GM12878 (cell line): ENCODE data around the gene ZNF646. TPM values are rescaled to one million over a fixed set of nuclear protein-coding genes. Genes with fewer than 3 reads are reported as not detected.

Experiments
- FOS ChIP-seq: IDR thresholded peaks from 3 replicates; pipeline ENCODE4 v1.6.1; 2011; ENCODE audit warnings: borderline replicate concordance; ENCODE audit not compliant: insufficient read length; ENCODE audit errors: extremely low read depth
- IKZF2 ChIP-seq, 2 experiments: fragments of 450-650 bp; IDR thresholded peaks; 2 replicates each; pipeline ENCODE4 v1.6.1; 2017; ENCODE audit warnings: mild to moderate bottlenecking in 2 of 2, moderate library complexity in 2 of 2
- KAT2A ChIP-seq: conservative IDR thresholded peaks from 2 replicates; pipeline ENCODE4 v1.6.1; 2011; ENCODE audit warnings: low read depth, low read length; ENCODE audit not compliant: control insufficient read depth
- MTA2 ChIP-seq: fragments of 450-650 bp; IDR thresholded peaks from 2 replicates; pipeline ENCODE4 v1.6.1; 2016; ENCODE audit warnings: low read depth, mild to moderate bottlenecking, moderate library complexity
- NFYA ChIP-seq: IDR thresholded peaks from 2 replicates; pipeline ENCODE4 v1.6.1; 2011; ENCODE audit warnings: low read depth, mild to moderate bottlenecking, low read length, improper control_type of control experiment, borderline replicate concordance
- NR2C1 ChIP-seq: fragments of 450-650 bp; IDR thresholded peaks from 2 replicates; pipeline ENCODE4 v1.6.1; 2017; ENCODE audit warnings: antibody characterized with exemption, mild to moderate bottlenecking, moderate library complexity
- RAD21 ChIP-seq: IDR thresholded peaks from 2 replicates; pipeline ENCODE4 v1.6.1; 2011; ENCODE audit warnings: mild to moderate bottlenecking, low read depth, low read length, moderate library complexity; ENCODE audit not compliant: insufficient read depth
- RB1 ChIP-seq: fragments of 450-650 bp; formaldehyde crosslinking; IDR thresholded peaks from 2 replicates; pipeline ENCODE4 v1.6.1; 2017; ENCODE audit warnings: mild to moderate bottlenecking, borderline replicate concordance
- RCOR1 ChIP-seq: conservative IDR thresholded peaks from 2 replicates; pipeline ENCODE4 v1.6.1; 2012; ENCODE audit warnings: low read depth, low read length, improper control_type of control experiment
- RELA ChIP-seq: fragments of 450-650 bp; IDR thresholded peaks from 2 replicates; pipeline ENCODE4 v1.8.0; 2014; ENCODE audit warnings: borderline replicate concordance; ENCODE audit not compliant: partially characterized antibody
- RUNX3 ChIP-seq: IDR thresholded peaks from 2 replicates; pipeline ENCODE4 v1.6.1; 2012; ENCODE audit warnings: low read length, inconsistent platforms
- SIX5 ChIP-seq: IDR thresholded peaks from 2 replicates; pipeline ENCODE4 v1.6.1; 2011; ENCODE audit warnings: mild to moderate bottlenecking, low read depth, low read length, moderate library complexity; ENCODE audit not compliant: severe bottlenecking
- SRF ChIP-seq, 2 experiments: IDR thresholded peaks; 2 replicates each; pipeline ENCODE4 v1.6.1; 2011; ENCODE audit warnings: low read depth in 2 of 2, low read length in 2 of 2, mild to moderate bottlenecking in 1 of 2, moderate library complexity in 1 of 2
- TARDBP ChIP-seq: IDR thresholded peaks from 2 replicates; pipeline ENCODE4 v1.6.1; 2016; ENCODE audit warnings: borderline replicate concordance
- TCF3 ChIP-seq: IDR thresholded peaks from 2 replicates; pipeline ENCODE4 v1.6.1; 2012; ENCODE audit warnings: low read depth, mild to moderate bottlenecking, low read length, borderline replicate concordance; ENCODE audit not compliant: insufficient read depth
- TCF7 ChIP-seq: IDR thresholded peaks from 2 replicates; pipeline ENCODE4 v1.6.1; 2014; ENCODE audit warnings: antibody characterized with exemption, borderline replicate concordance
- WRNIP1 ChIP-seq: IDR thresholded peaks from 2 replicates; pipeline ENCODE4 v1.6.1; 2011; ENCODE audit warnings: low read depth, low read length, improper control_type of control experiment, borderline replicate concordance
- ZSCAN29 ChIP-seq: fragments of 450-650 bp; IDR thresholded peaks from 2 replicates; pipeline ENCODE4 v1.6.1; 2017; ENCODE audit warnings: mild to moderate bottlenecking, moderate library complexity
- polyA plus RNA-seq, 11 experiments: library from polyadenylated mRNA; depleted of rRNA in 4 of 11; unstranded in 6 of 11; stranded (reverse) in 5 of 11; fragments of >200 nt; fragmentation: Nextera tagmentation in 4 of 11; fragmentation: Illumina TruSeq in 1 of 11; extraction: Ambion mirVana in 4 of 11; extraction: Trizol in 1 of 11; gene quantifications; 1 replicate in 1 of 11; 2 replicates in 10 of 11; pipeline versions ENCODE4 v1.2.1 to v1.2.3, GENCODE V29; 2011 to 2016; ENCODE audit warnings: inconsistent platforms in 2 of 11, missing spikeins in 2 of 11, low read depth in 1 of 11
- total RNA-seq, 4 experiments: library from RNA; depleted of rRNA in 3 of 4; stranded (reverse); fragments of >200 nt in 3 of 4; fragmentation: Illumina TruSeq in 1 of 4; extraction: Trizol in 1 of 4; gene quantifications; 2 replicates each; pipeline versions ENCODE4 v1.2.1 to v1.2.3, GENCODE V29; 2013 to 2021
- TF ChIP-seq, protein P1 (sequence below): fragments of 450-650 bp; IDR thresholded peaks from 2 replicates; pipeline ENCODE4 v1.6.1; 2017; ENCODE audit warnings: mild to moderate bottlenecking
- TF ChIP-seq, protein P2 (sequence below): IDR thresholded peaks from 2 replicates; pipeline ENCODE4 v1.6.1; 2011; ENCODE audit warnings: low read depth, mild to moderate bottlenecking, low read length, moderate library complexity, borderline replicate concordance; ENCODE audit errors: extremely low read depth
- TF ChIP-seq, protein P3 (sequence below): fragments of 450-650 bp; conservative IDR thresholded peaks from 2 replicates; pipeline ENCODE4 v1.6.1; 2017; ENCODE audit warnings: mild to moderate bottlenecking, moderate library complexity
- TF ChIP-seq, protein P4 (sequence below): IDR thresholded peaks from 2 replicates; pipeline ENCODE4 v1.6.1; 2012; ENCODE audit warnings: low read length, inconsistent platforms

Gene ZNF646
- total and polyA plus RNA-seq, 10 of the 15 experiments (the other 5 are each of a cell fraction or from before 2014, with no cell fraction given) = 0.10 to 21.8 (median 6.4) TPM

DNA sequence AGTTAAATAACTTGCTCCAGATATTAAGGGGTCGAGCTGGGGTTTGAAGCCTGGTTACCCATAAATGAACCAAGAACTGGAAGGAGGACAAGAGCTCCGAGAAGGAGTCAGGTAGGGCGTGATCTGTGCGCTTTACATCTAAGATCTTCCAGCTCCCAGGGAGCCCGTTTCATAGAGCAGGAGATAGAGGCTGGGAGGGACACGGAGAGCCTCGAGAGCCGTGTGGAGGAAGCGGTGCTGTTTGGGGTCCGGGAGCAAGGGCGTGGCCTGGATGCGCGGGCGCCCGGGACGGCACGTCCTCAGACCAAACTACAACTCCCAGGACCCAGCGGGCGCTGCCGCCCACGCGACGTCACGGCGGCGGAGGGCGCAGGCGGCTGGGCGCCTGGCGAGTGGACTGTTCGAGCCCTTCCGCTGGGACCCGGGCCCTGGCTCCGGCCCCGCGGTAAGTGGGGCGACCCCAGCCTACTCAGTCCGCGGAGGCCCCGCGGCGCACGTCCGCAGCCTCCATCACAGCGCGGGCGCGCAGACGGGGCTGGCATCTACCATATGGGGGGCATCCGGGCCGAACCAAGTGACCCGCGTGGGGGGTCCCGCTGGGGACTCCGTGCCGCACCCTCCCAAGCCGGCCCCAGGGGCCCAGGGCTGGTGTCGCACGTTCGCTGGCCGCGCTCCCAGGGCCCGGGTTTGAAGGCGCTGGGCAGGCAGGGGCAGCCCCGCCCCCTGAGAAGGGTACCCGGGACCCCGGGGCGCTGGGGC is 34.0 kb downstream of the ZNF646 start, which contains the start of gene BCKDK (continued):
- peak; percentile 90 for TF ChIP-seq SIX5
- TF ChIP-seq, protein P1, sequence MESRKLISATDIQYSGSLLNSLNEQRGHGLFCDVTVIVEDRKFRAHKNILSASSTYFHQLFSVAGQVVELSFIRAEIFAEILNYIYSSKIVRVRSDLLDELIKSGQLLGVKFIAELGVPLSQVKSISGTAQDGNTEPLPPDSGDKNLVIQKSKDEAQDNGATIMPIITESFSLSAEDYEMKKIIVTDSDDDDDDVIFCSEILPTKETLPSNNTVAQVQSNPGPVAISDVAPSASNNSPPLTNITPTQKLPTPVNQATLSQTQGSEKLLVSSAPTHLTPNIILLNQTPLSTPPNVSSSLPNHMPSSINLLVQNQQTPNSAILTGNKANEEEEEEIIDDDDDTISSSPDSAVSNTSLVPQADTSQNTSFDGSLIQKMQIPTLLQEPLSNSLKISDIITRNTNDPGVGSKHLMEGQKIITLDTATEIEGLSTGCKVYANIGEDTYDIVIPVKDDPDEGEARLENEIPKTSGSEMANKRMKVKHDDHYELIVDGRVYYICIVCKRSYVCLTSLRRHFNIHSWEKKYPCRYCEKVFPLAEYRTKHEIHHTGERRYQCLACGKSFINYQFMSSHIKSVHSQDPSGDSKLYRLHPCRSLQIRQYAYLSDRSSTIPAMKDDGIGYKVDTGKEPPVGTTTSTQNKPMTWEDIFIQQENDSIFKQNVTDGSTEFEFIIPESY = no peak
- TF ChIP-seq KAT2A = no peak
- no peak for TF ChIP-seq RAD21
- TF ChIP-seq, protein P2, sequence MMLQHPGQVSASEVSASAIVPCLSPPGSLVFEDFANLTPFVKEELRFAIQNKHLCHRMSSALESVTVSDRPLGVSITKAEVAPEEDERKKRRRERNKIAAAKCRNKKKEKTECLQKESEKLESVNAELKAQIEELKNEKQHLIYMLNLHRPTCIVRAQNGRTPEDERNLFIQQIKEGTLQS = no peak
- TF ChIP-seq RCOR1 = no peak; the same call in 1 of the 2 replicates
- no peak for TF ChIP-seq MTA2
- TF ChIP-seq SRF (IDR thresholded peaks at IDR 0.05; ENCODE audit: low read depth in 2 of 2, low read length in 2 of 2) = peak in 1 of 2 experiments; percentile 43; a peak in 1 of 4 replicates
- no peak for TF ChIP-seq TCF3
- TF ChIP-seq TARDBP = peak; percentile 75
- TF ChIP-seq RB1 = 0 out of 2 replicates have a peak, but pooled peaks have one; percentile 56
- peak; percentile 27; the same call in 1 of the 2 replicates for TF ChIP-seq RUNX3
- TF ChIP-seq FOS = no peak
- TF ChIP-seq, protein P3, sequence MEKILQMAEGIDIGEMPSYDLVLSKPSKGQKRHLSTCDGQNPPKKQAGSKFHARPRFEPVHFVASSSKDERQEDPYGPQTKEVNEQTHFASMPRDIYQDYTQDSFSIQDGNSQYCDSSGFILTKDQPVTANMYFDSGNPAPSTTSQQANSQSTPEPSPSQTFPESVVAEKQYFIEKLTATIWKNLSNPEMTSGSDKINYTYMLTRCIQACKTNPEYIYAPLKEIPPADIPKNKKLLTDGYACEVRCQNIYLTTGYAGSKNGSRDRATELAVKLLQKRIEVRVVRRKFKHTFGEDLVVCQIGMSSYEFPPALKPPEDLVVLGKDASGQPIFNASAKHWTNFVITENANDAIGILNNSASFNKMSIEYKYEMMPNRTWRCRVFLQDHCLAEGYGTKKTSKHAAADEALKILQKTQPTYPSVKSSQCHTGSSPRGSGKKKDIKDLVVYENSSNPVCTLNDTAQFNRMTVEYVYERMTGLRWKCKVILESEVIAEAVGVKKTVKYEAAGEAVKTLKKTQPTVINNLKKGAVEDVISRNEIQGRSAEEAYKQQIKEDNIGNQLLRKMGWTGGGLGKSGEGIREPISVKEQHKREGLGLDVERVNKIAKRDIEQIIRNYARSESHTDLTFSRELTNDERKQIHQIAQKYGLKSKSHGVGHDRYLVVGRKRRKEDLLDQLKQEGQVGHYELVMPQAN = peak; percentile 74; the same call in 1 of the 2 replicates
- no peak for TF ChIP-seq IKZF2 (IDR thresholded peaks at IDR 0.05)
- no peak for TF ChIP-seq NFYA
- TF ChIP-seq ZSCAN29 = no peak
- no peak for TF ChIP-seq TCF7
- peak; percentile 62 for TF ChIP-seq RELA
- TF ChIP-seq, protein P4, sequence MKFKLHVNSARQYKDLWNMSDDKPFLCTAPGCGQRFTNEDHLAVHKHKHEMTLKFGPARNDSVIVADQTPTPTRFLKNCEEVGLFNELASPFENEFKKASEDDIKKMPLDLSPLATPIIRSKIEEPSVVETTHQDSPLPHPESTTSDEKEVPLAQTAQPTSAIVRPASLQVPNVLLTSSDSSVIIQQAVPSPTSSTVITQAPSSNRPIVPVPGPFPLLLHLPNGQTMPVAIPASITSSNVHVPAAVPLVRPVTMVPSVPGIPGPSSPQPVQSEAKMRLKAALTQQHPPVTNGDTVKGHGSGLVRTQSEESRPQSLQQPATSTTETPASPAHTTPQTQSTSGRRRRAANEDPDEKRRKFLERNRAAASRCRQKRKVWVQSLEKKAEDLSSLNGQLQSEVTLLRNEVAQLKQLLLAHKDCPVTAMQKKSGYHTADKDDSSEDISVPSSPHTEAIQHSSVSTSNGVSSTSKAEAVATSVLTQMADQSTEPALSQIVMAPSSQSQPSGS = no peak
- TF ChIP-seq WRNIP1 = no peak
- TF ChIP-seq NR2C1 = peak; percentile 68
